Kidney tubule cell (primary cell): ENCODE measurements around the gene TRIM4.

Experiments
- DNase-seq: peaks from one replicate; pipeline ENCODE4 v3.0.0-alpha.2; 2018; ENCODE audit warnings: low spot score

TRIM4 gene

DNA sequence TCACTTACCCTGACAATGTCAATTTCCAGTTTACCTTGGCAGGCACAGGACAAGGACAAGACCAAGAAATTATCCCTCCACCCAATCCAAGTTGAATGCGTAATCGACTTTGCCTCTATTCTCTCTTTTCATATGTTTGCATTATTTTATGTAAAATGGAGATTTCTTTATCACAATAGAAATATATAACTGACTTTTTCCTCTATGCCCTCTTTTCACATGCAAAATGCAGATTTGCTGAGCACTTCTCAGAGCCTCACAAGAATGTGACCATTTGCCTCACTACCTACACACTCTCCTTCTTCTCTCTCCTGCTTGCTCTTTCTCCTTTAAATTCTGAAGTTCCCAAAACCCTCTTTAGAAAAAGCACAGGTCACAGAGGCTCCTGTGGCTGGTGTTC, 76.4 kb downstream of the TRIM4 start:
- DNase-seq: no peak
